CD4-positive, alpha-beta T cell (primary cell): Measurements from ENCODE around the gene RCOR3. TPM values are rescaled to one million over a fixed set of nuclear protein-coding genes. Genes with fewer than 3 reads are reported as not detected.

ENCODE experiments used
- ATAC-seq: fragments of 200-7000 bp; cut with Tn5 transposase; one replicate; pipeline ENCODE4 v1.10.0; 2022; ENCODE audit warnings: mild to moderate bottlenecking; ENCODE audit not compliant: poor library complexity
- CTCF ChIA-PET: fragments of 350-600 bp; sonication (Branson Sonifier 250); formaldehyde crosslinking; loops from one replicate; lab custom pipeline; 2021; ENCODE audit warnings: antibody characterized with exemption, inconsistent platforms; lab: Charles Lee
- POLR2A ChIA-PET: fragments of 350-600 bp; sonication (Branson Sonifier 250); formaldehyde crosslinking; loops from one replicate; lab custom pipeline; 2021; ENCODE audit warnings: antibody characterized with exemption, inconsistent platforms; lab: Charles Lee
- DNase-seq, 14 experiments: peaks; one replicate each; pipeline ENCODE4 v3.0.0-alpha.2; 2013 to 2020; ENCODE audit warnings: mixed read lengths in 2 of 14
- H3K27ac ChIP-seq, 2 donors: one replicate each; pipeline versions ENCODE4 v1.5.1 to v1.7.0; 2013; ENCODE audit warnings: low read length in 2 of 2, low read depth in 1 of 2, mild to moderate bottlenecking in 1 of 2
- H3K27me3 ChIP-seq, 2 experiments: 1 replicate in 1 of 2; 2 replicates in 1 of 2; pipeline versions ENCODE4 v1.6.1 to v1.7.0; 2013; ENCODE audit warnings: low read length in 2 of 2, control low read depth in 1 of 2, mild to moderate bottlenecking in 1 of 2, moderate library complexity in 1 of 2; ENCODE audit not compliant: insufficient read depth in 2 of 2, control insufficient read depth in 1 of 2
- H3K36me3 ChIP-seq: one replicate; pipeline ENCODE4 v1.6.1; 2013; ENCODE audit warnings: low read length, control low read depth; ENCODE audit not compliant: insufficient read depth
- H3K4me1 ChIP-seq: one replicate; pipeline ENCODE4 v1.6.1; 2013; ENCODE audit warnings: low read length, control low read depth; ENCODE audit not compliant: insufficient read depth
- H3K4me3 ChIP-seq: one replicate; pipeline ENCODE4 v1.5.1; 2013; ENCODE audit warnings: mild to moderate bottlenecking, low read length, moderate library complexity
- H3K9me3 ChIP-seq, 2 experiments: 1 replicate in 1 of 2; 2 replicates in 1 of 2; pipeline versions ENCODE4 v1.6.1 to v1.7.0; 2013; ENCODE audit warnings: low read length in 2 of 2, mild to moderate bottlenecking in 2 of 2, control low read depth in 1 of 2, moderate library complexity in 1 of 2; ENCODE audit not compliant: control insufficient read depth in 1 of 2, insufficient read depth in 1 of 2
- H3K27ac Mint-ChIP-seq: one replicate; pipeline ENCODE4 v1.8.0; 2020; ENCODE audit warnings: mixed read lengths
- H3K27me3 Mint-ChIP-seq: one replicate; pipeline ENCODE4 v1.8.0; 2021; ENCODE audit warnings: mixed read lengths
- H3K36me3 Mint-ChIP-seq: one replicate; pipeline ENCODE4 v1.8.0; 2021; ENCODE audit warnings: low read depth, mixed read lengths
- H3K4me1 Mint-ChIP-seq: one replicate; pipeline ENCODE4 v1.8.0; 2021; ENCODE audit warnings: low read depth, mixed read lengths
- H3K4me3 Mint-ChIP-seq: one replicate; pipeline ENCODE4 v1.8.0; 2020; ENCODE audit warnings: mild to moderate bottlenecking, mixed read lengths
- H3K9me3 Mint-ChIP-seq: one replicate; pipeline ENCODE4 v1.8.0; 2020; ENCODE audit warnings: mixed read lengths
- intact Hi-C, 2 experiments: fragments of 100-400 bp; cut with DNase I in 1 of 2; cut with micrococcal nuclease in 1 of 2; formaldehyde crosslinking; loops; one replicate each; pipeline versions ENCODE4 v1.15.1 to v1.9.0; 2023 to 2025; cut with DNase I, micrococcal nuclease
- total RNA-seq, 174 experiments: library from RNA in 2 of 174; stranded (reverse) in 2 of 174; gene quantifications; one replicate each; pipeline ENCODE4 v1.2.3 and lab custom pipeline; 2021 to 2026
- TF ChIP-seq, protein P1 (sequence below): fragments of 200-600 bp; IDR thresholded peaks from one replicate; pipeline ENCODE4 v1.8.0; 2022; ENCODE audit warnings: antibody characterized with exemption, mild to moderate bottlenecking

Gene RCOR3
- total RNA-seq, 2 experiments from 2014 or later, result 55.7 to 60.5 TPM

DNA sequence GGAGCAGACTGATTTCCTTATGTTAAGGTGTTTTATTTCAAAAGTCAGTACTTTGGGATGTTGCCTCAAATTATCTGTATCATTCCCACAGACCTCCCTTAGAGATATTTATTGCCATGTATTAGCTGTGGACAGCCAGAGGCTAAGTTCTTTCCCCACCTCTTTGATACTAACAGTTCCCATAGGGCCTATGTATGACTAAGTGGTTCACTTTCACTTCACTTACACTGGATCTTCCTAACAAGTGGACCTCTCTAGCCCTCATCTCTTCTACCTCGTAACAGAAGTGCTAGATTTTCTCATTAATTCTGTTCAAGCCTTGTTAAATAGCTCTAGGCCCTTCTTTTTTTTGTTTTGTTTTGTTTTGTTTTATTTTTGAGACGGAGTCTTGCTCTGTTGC, 73.7 kb downstream of the RCOR3 start:
- Histone ChIP-seq H3K4me1 (peaks cover 98% of the 10 kb centered on the region), H3K4me3 (no peak overlapping the region), H3K9me3 (no peaks in the 10 kb centered on the region), H3K27me3 (no peaks in the 10 kb centered on the region), H3K36me3 (peaks cover 3% of the 10 kb centered on the region), H3K27ac (no peak overlapping the region)
- Mint-ChIP-seq H3K27ac (peak overlapping the region; percentile 83), H3K9me3 (no peaks in the 10 kb centered on the region), H3K27me3 (no peaks in the 10 kb centered on the region), H3K4me3 (no peak overlapping the region), H3K36me3 (peaks cover 10% of the 10 kb centered on the region), H3K4me1 (peaks cover 93% of the 10 kb centered on the region)
- POLR2A ChIA-PET, result no interaction called here
- CTCF ChIA-PET, result no interaction called here
- no peak for ATAC-seq
- DNase-seq, result no peak
- TF ChIP-seq, protein P1, sequence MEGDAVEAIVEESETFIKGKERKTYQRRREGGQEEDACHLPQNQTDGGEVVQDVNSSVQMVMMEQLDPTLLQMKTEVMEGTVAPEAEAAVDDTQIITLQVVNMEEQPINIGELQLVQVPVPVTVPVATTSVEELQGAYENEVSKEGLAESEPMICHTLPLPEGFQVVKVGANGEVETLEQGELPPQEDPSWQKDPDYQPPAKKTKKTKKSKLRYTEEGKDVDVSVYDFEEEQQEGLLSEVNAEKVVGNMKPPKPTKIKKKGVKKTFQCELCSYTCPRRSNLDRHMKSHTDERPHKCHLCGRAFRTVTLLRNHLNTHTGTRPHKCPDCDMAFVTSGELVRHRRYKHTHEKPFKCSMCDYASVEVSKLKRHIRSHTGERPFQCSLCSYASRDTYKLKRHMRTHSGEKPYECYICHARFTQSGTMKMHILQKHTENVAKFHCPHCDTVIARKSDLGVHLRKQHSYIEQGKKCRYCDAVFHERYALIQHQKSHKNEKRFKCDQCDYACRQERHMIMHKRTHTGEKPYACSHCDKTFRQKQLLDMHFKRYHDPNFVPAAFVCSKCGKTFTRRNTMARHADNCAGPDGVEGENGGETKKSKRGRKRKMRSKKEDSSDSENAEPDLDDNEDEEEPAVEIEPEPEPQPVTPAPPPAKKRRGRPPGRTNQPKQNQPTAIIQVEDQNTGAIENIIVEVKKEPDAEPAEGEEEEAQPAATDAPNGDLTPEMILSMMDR, result no peak
- intact Hi-C loops, result no loop called here

DNA sequence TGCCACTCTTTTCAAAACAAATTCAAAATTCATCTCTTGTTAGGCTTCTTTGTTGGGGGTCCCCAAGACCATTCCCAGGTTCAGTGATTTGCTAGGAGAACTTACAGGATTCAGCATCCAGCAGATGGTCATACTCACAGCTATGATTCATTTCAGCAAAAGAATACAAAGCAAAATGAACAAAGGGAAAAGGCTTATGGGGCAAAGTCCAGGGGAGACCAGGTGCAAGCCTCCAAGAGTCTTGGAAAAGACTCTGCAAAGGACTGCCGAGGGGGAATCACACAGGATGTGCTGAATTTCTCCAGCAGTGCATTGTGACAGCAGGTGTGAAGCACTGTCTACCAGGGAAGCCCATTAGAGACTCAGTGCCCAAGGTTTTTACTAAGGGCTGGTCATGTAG, 74.7 kb downstream of the RCOR3 start:
- peak overlapping the region; percentile 83 for H3K27ac Mint-ChIP-seq
- TF ChIP-seq, protein P1, result no peak
- Histone ChIP-seq H3K4me3 (no peak overlapping the region), H3K27ac (peak overlapping the region; percentile 9 to 22), H3K27me3 (no peaks in the 10 kb centered on the region), H3K9me3 (no peaks in the 10 kb centered on the region), H3K4me1 (peaks cover 98% of the 10 kb centered on the region), H3K36me3 (peaks cover 5% of the 10 kb centered on the region)
- peaks cover 10% of the 10 kb centered on the region for H3K36me3 Mint-ChIP-seq
- no peaks in the 10 kb centered on the region for H3K9me3 Mint-ChIP-seq
- no peak overlapping the region for H3K4me3 Mint-ChIP-seq
- ATAC-seq, result no peak
- H3K4me1 Mint-ChIP-seq, result peaks cover 92% of the 10 kb centered on the region
- no peak for DNase-seq
- H3K27me3 Mint-ChIP-seq, result no peaks in the 10 kb centered on the region
- intact Hi-C loops, result no loop called here
- ChIA-PET CTCF (no interaction called here), POLR2A (interaction anchor here (0.6 kb wide), 1 partner anchor 10 kb away, joined by 3 read pairs; no protein-coding TSS in a partner anchor)

DNA sequence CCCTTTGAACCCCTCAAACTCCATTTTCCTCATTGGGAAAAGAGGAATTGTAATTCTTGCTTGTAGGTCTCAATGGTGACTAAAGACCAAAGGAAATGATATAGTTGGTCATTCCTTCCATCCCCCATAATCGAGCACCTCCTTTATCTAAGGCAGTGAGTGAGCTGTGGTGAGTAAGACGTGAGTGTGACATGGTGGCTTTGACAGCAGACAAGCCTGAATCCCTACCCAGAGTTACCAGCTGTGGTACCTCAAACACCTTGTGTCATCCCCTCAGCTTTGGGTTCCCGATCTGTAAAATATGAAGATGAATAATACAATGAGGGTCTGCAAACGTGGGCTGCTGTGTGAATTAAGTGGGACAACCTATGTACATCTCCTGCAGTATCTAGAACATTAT, 75.8 kb downstream of the RCOR3 start:
- TF ChIP-seq, protein P1, result no peak
- peaks cover 13% of the 10 kb centered on the region for H3K36me3 ChIP-seq
- Mint-ChIP-seq H3K36me3 (peaks cover 17% of the 10 kb centered on the region), H3K9me3 (no peaks in the 10 kb centered on the region), H3K4me1 (peaks cover 90% of the 10 kb centered on the region), H3K4me3 (peak overlapping the region; percentile 68), H3K27ac (peak overlapping the region; percentile 83), H3K27me3 (no peaks in the 10 kb centered on the region)
- peak in 1 of 14 experiments; percentile 26 for DNase-seq
- intact Hi-C loops, result no loop called here
- H3K27ac ChIP-seq, result peak overlapping the region; percentile 57 to 60
- CTCF ChIA-PET, result interaction anchor here (4.8 kb wide), 1 partner anchor 12 kb away, joined by 25 read pairs; no protein-coding TSS in a partner anchor
- H3K4me1 ChIP-seq, result peaks cover 98% of the 10 kb centered on the region
- POLR2A ChIA-PET, result interaction anchor here (0.9 to 5.8 kb wide), 5 partner anchors 7 to 77 kb away, joined by 4 to 44 read pairs (median 6); partner anchors contain the start of gene TRAF5
- no peaks in the 10 kb centered on the region for H3K9me3 ChIP-seq
- ATAC-seq, result peak; percentile 43
- H3K27me3 ChIP-seq, result no peaks in the 10 kb centered on the region
- H3K4me3 ChIP-seq, result no peak overlapping the region
